Stomach (tissue), 4 donors: ENCODE data around the gene CPB2.

ENCODE experiments used
- CTCF ChIP-seq, 7 experiments: fragments of 450-650 bp in 4 of 7; fragments of 200-600 bp in 3 of 7; sonication (generic) in 3 of 7; IDR thresholded peaks; one replicate each; pipeline ENCODE4 v1.5.1; 2016 to 2019; ENCODE audit warnings: antibody characterized with exemption in 7 of 7, control low read depth in 2 of 7, mild to moderate bottlenecking in 1 of 7
- POLR2A ChIP-seq, 4 donors: fragments of 450-650 bp; IDR thresholded peaks; one replicate each; pipeline ENCODE4 v1.6.1; 2016; ENCODE audit warnings: antibody characterized with exemption in 4 of 4, control low read depth in 2 of 4, mild to moderate bottlenecking in 1 of 4, moderate library complexity in 1 of 4

GRCh38 chr13:46124967-46125933 is 20.4 kb upstream of the CPB2 start:
- no peak for TF ChIP-seq POLR2A (IDR thresholded peaks at IDR 0.05)
- TF ChIP-seq CTCF (IDR thresholded peaks at IDR 0.05), result no peak
